SK-N-MC (cell line): Measurements from ENCODE around the gene MSH3.

Source experiments
- EZH2 ChIP-seq: fragments of 200-600 bp; sonication (generic); IDR thresholded peaks from one replicate; pipeline ENCODE4 v1.6.1; 2017; ENCODE audit warnings: antibody characterized with exemption
- POLR2AphosphoS5 ChIP-seq: IDR thresholded peaks from 2 replicates; pipeline ENCODE4 v1.6.1; 2012; ENCODE audit warnings: mild to moderate bottlenecking, low read depth, low read length, borderline replicate concordance

DNA sequence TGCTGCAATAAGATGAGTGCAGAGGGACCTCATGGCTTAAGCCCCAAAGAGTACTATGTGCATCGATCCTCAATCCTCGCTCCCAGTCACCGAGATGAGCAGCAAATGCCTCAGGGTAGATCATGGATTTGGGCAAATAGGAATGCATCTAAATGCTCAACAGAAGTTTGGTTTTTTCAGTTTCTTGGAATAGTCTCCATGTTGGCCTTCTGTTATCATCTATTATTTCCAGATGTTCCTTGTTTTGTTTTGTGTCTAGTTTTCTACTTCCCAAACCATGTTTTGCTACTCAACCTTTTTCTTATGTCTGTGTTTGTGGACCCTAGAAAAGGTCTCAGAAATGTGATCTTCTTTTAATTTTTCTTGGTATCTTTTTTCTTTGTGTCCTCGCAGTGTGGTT is 262.2 kb downstream of the MSH3 start:
- TF ChIP-seq POLR2AphosphoS5 (no peak), EZH2 (no peak)
